Sigmoid colon (tissue), 7 donors: Measurements from ENCODE around the gene C12orf60. TPM values are rescaled to one million over a fixed set of nuclear protein-coding genes. Genes with fewer than 3 reads are reported as not detected.
A peak's percentile ranks its signal among the peaks of the same experiment; 100 is the strongest.

Experiments used
- DNase-seq: peaks from one replicate; pipeline ENCODE4 v3.0.0-alpha.2; 2019
- H3K27ac ChIP-seq, 4 donors: fragments of 200-600 bp; sonication (generic); one replicate each; pipeline ENCODE4 v1.5.1; 2016 to 2019; ENCODE audit warnings: mild to moderate bottlenecking in 1 of 4
- H3K27me3 ChIP-seq, 3 donors: fragments of 200-600 bp; sonication (generic); one replicate each; pipeline ENCODE4 v1.5.1; 2019; ENCODE audit warnings: mild to moderate bottlenecking in 1 of 3
- H3K36me3 ChIP-seq, 4 donors: fragments of 200-600 bp; sonication (generic); one replicate each; pipeline ENCODE4 v1.5.1; 2016 to 2019
- H3K4me1 ChIP-seq, 4 donors: fragments of 200-600 bp; sonication (generic); one replicate each; pipeline ENCODE4 v1.5.1; 2017 to 2019
- H3K4me3 ChIP-seq, 4 donors: fragments of 200-600 bp; sonication (generic); one replicate each; pipeline ENCODE4 v1.5.1; 2017 to 2019; ENCODE audit warnings: mild to moderate bottlenecking in 2 of 4, moderate library complexity in 1 of 4
- H3K9me3 ChIP-seq, 4 donors: fragments of 200-600 bp in 3 of 4; sonication (generic) in 3 of 4; one replicate each; pipeline versions ENCODE4 v1.5.1 to v1.6.1; 2013 to 2019
- CTCF ChIP-seq, 4 experiments: fragments of 450-650 bp in 3 of 4; fragments of 200-600 bp in 1 of 4; IDR thresholded peaks; one replicate each; pipeline ENCODE4 v1.5.1; 2016 to 2019; ENCODE audit warnings: antibody characterized with exemption in 4 of 4, mild to moderate bottlenecking in 3 of 4, moderate library complexity in 2 of 4
- EP300 ChIP-seq, 4 donors: sonication (generic); formaldehyde crosslinking; IDR thresholded peaks; one replicate each; pipeline ENCODE4 v1.6.1; 2017; ENCODE audit warnings: antibody characterized with exemption in 4 of 4
- POLR2A ChIP-seq, 2 donors: fragments of 450-650 bp; IDR thresholded peaks; one replicate each; pipeline ENCODE4 v1.6.1; 2016; ENCODE audit warnings: antibody characterized with exemption in 2 of 2, mild to moderate bottlenecking in 2 of 2, moderate library complexity in 2 of 2
- POLR2AphosphoS5 ChIP-seq, 4 donors: sonication (generic); formaldehyde crosslinking; IDR thresholded peaks; one replicate each; pipeline ENCODE4 v1.6.1; 2017; ENCODE audit warnings: antibody characterized with exemption in 4 of 4
- WGBS, 2 donors: extraction: QIAGEN DNeasy Blood & Tissue Kit; methylation state at CpG; one replicate each; pipeline ENCODE4 v1.1.7; 2013; 5-methylcytosine and 5-hydroxymethylcytosine counted together
- intact Hi-C: fragments of 100-400 bp; cut with DNase I; formaldehyde crosslinking; loops from one replicate; pipeline ENCODE4 v1.15.1; 2023
- polyA plus RNA-seq, 3 donors: library from polyadenylated mRNA; stranded (reverse); fragments of 200-250 nt; gene quantifications; one replicate each; pipeline ENCODE4 v1.2.3, GENCODE V29; 2013
- total RNA-seq, 4 donors: library from RNA; depleted of rRNA; stranded (reverse); fragments of >200 nt; gene quantifications; one replicate each; pipeline ENCODE4 v1.1.0, GENCODE V29; 2016
- donor health status: healthy with polysubstance abuse.
- donor health status: Bipolar disorder and iron deficiency.
- donor health status: healthy.

The C12orf60 gene
- total and polyA plus RNA-seq, 7 donors = 0.60 to 2.0 (median 0.90) TPM; not detected in 1

- no peak for TF ChIP-seq EP300 (IDR thresholded peaks at IDR 0.05)
- Histone ChIP-seq H3K4me1 (peaks cover 0 to 27% (median 16%) of the 10 kb centered on the region in 4 donors), H3K4me3 (no peak overlapping the region), H3K36me3 (no peaks in the 10 kb centered on the region), H3K27ac (no peak overlapping the region), H3K9me3 (no peaks in the 10 kb centered on the region), H3K27me3 (no peaks in the 10 kb centered on the region)
- WGBS, 2 donors = 93 to 94% methylated on average over 3 of the region's 3 CpGs
- intact Hi-C loops = no loop called here
- DNase-seq = no peak
Measured at GRCh38 chr12:14766649-14767215, 36.7 kb upstream of the C12orf60 start.

- Histone ChIP-seq H3K27me3 (no peaks in the 10 kb centered on the region), H3K27ac (no peak overlapping the region), H3K36me3 (no peaks in the 10 kb centered on the region), H3K4me1 (peaks cover 0 to 29% (median 18%) of the 10 kb centered on the region in 4 donors), H3K4me3 (no peak overlapping the region), H3K9me3 (no peaks in the 10 kb centered on the region)
- 81 to 85% methylated on average over 1 of the region's 1 CpG for WGBS, 2 donors
- intact Hi-C loops = no loop called here
- TF ChIP-seq POLR2AphosphoS5 (IDR thresholded peaks at IDR 0.05) (no peak), CTCF (IDR thresholded peaks at IDR 0.05) (no peak), EP300 (IDR thresholded peaks at IDR 0.05) (no peak), POLR2A (IDR thresholded peaks at IDR 0.05) (no peak)
- DNase-seq = no peak
Measured at GRCh38 chr12:14767617-14768016, 35.9 kb upstream of the C12orf60 start.

- intact Hi-C loops = no loop called here
- Histone ChIP-seq H3K36me3 (no peaks in the 10 kb centered on the region), H3K9me3 (no peaks in the 10 kb centered on the region), H3K27ac (peak overlapping the region; percentile 88 to 96 (median 92)), H3K4me1 (peaks cover 0 to 34% (median 20%) of the 10 kb centered on the region in 4 donors), H3K27me3 (no peaks in the 10 kb centered on the region), H3K4me3 (peak overlapping the region; percentile 63 to 85 (median 68))
- peak; percentile 65 for DNase-seq
- TF ChIP-seq CTCF (IDR thresholded peaks at IDR 0.05) = no peak
- TF ChIP-seq POLR2A (IDR thresholded peaks at IDR 0.05) = no peak
- no peak for TF ChIP-seq EP300 (IDR thresholded peaks at IDR 0.05)
- no peak for TF ChIP-seq POLR2AphosphoS5 (IDR thresholded peaks at IDR 0.05)
- 30 to 48% methylated on average over 16 of the region's 16 CpGs for WGBS, 2 donors
Measured at GRCh38 chr12:14768823-14769405, 34.6 kb upstream of the C12orf60 start.

DNA sequence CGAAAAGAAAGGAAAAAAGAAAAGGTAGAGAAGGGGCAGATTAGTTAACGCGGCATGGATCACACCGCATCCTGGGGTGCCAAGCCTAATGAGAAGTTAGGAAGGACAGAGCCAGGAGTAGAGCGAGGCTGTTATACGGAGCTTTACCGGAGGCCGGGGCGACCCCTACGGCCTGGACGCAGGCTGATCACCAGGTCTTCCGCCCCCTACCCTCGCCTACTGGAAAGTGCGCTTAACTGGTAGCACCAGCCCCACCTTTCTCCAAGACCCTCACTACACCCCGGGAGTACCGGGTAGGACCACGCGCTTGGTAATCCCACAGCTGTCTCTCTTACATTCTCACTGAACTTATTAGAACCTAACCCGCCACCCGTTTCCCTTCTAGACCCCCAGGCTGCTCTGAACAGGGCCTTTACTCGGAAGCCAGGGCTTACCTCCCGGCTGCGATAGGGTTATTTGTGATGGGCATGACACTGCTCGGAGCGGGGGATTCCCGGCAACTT lies 34.0 kb upstream of the C12orf60 start:
- no peaks in the 10 kb centered on the region for H3K36me3 ChIP-seq
- H3K27me3 ChIP-seq = no peaks in the 10 kb centered on the region
- H3K4me3 ChIP-seq = peak overlapping the region; percentile 63 to 85 (median 68)
- H3K4me1 ChIP-seq = peaks cover 0 to 34% (median 20%) of the 10 kb centered on the region in 4 donors
- TF ChIP-seq CTCF (IDR thresholded peaks at IDR 0.05) (no peak), POLR2A (IDR thresholded peaks at IDR 0.05) (no peak), EP300 (IDR thresholded peaks at IDR 0.05) (no peak), POLR2AphosphoS5 (IDR thresholded peaks at IDR 0.05) (no peak)
- intact Hi-C loops = no loop called here
- no peaks in the 10 kb centered on the region for H3K9me3 ChIP-seq
- peak; percentile 76 for DNase-seq
- WGBS, 2 donors = 2% methylated on average over 26 of the region's 26 CpGs
- peak overlapping the region; percentile 88 to 96 (median 92) for H3K27ac ChIP-seq

- Histone ChIP-seq H3K27ac (peak overlapping the region; percentile 88 to 96 (median 92)), H3K27me3 (no peaks in the 10 kb centered on the region), H3K36me3 (no peaks in the 10 kb centered on the region), H3K9me3 (no peaks in the 10 kb centered on the region), H3K4me3 (peak overlapping the region; percentile 63 to 85 (median 68)), H3K4me1 (peaks cover 0 to 34% (median 20%) of the 10 kb centered on the region in 4 donors)
- intact Hi-C loops = loop anchor here (5.0 to 10.0 kb wide), 5 partner anchors 227 to 1845 kb away; partner anchors contain the start of genes ATF7IP and STRAP
- TF ChIP-seq EP300 (IDR thresholded peaks at IDR 0.05) (no peak), POLR2A (IDR thresholded peaks at IDR 0.05) (peak; percentile 34 to 39), CTCF (IDR thresholded peaks at IDR 0.05) (peak; percentile 92 to 97 (median 94)), POLR2AphosphoS5 (IDR thresholded peaks at IDR 0.05) (peak in 3 of 4 donors; percentile 56 to 69 (median 62))
- peak; percentile 91 for DNase-seq
- 0 to 1% methylated on average over 38 of the region's 38 CpGs for WGBS, 2 donors
Measured at GRCh38 chr12:14769969-14770495, 33.4 kb upstream of the C12orf60 start.
